OCI-LY7 (cell line): Measurements from ENCODE around the gene TCP1. TPM values are rescaled to one million over a fixed set of nuclear protein-coding genes. Genes with fewer than 3 reads are reported as not detected.

Source experiments
- BruUV-seq: library from RNA; stranded (reverse); fragments of 400-500 nt; replicated peaks from 2 replicates; lab custom pipeline; 2021; lab: Mats Ljungman, UMichigan
- CTCF ChIA-PET: fragments of 300-600 bp; sonication (Branson Sonifier 250); formaldehyde crosslinking; loops from one replicate; lab custom pipeline; 2022; ENCODE audit warnings: antibody characterized with exemption; ENCODE audit not compliant: unreplicated experiment; lab: Charles Lee
- POLR2A ChIA-PET: fragments of 300-600 bp; sonication (Branson Sonifier 250); formaldehyde crosslinking; loops from one replicate; lab custom pipeline; 2022; ENCODE audit warnings: antibody characterized with exemption; lab: Charles Lee
- DNase-seq: peaks from one replicate; pipeline ENCODE4 v3.0.0-alpha.2; 2015; ENCODE audit warnings: low spot score
- H2AFZ ChIP-seq: fragments of 200-600 bp; sonication (generic), shearing (Covaris generic); 2 replicates; pipeline ENCODE4 v1.6.1; 2014; ENCODE audit warnings: mild to moderate bottlenecking, antibody characterized with exemption, low read length, moderate library complexity
- H3K27ac ChIP-seq: fragments of 200-600 bp; sonication (generic); 2 replicates; pipeline ENCODE4 v1.5.1; 2014; ENCODE audit warnings: mixed run types, low read depth, mild to moderate bottlenecking, moderate library complexity, low read length, inconsistent platforms; ENCODE audit not compliant: poor library complexity, severe bottlenecking
- H3K36me3 ChIP-seq: fragments of 200-600 bp; sonication (generic); 2 replicates; pipeline ENCODE4 v1.6.1; 2014; ENCODE audit warnings: mild to moderate bottlenecking, antibody characterized with exemption, low read length, moderate library complexity, mixed read lengths; ENCODE audit not compliant: insufficient read depth
- H3K4me1 ChIP-seq: fragments of 200-600 bp; sonication (generic); 2 replicates; pipeline ENCODE4 v1.5.1; 2014; ENCODE audit warnings: mild to moderate bottlenecking, low read length; ENCODE audit not compliant: insufficient read depth, poor library complexity, severe bottlenecking
- H3K4me2 ChIP-seq: fragments of 200-600 bp; sonication (generic); 2 replicates; pipeline ENCODE4 v1.6.1; 2014; ENCODE audit warnings: mild to moderate bottlenecking, low read length
- H3K4me3 ChIP-seq: fragments of 200-600 bp; sonication (generic); 2 replicates; pipeline ENCODE4 v1.5.1; 2014; ENCODE audit warnings: mild to moderate bottlenecking, low read depth, low read length; ENCODE audit not compliant: poor library complexity, severe bottlenecking
- H3K79me2 ChIP-seq: fragments of 200-600 bp; sonication (generic); 2 replicates; pipeline ENCODE4 v1.6.1; 2016; ENCODE audit warnings: low read depth, mild to moderate bottlenecking, low read length, moderate library complexity, mixed read lengths; ENCODE audit not compliant: insufficient read depth
- H3K9me2 ChIP-seq: fragments of 200-600 bp; sonication (generic); 2 replicates; pipeline ENCODE4 v1.6.1; 2016; ENCODE audit warnings: mild to moderate bottlenecking, low read length, mixed read lengths; ENCODE audit not compliant: insufficient read depth
- H3K9me3 ChIP-seq: fragments of 200-600 bp; sonication (generic); 2 replicates; pipeline ENCODE4 v1.6.1; 2014; ENCODE audit warnings: mild to moderate bottlenecking, mixed run types, low read length, mixed read lengths
- H4K20me1 ChIP-seq: fragments of 200-600 bp; sonication (generic); 2 replicates; pipeline ENCODE4 v1.6.1; 2014; ENCODE audit warnings: mild to moderate bottlenecking, antibody characterized with exemption, low read length, moderate library complexity, mixed read lengths; ENCODE audit not compliant: insufficient read depth
- CTCF ChIP-seq: fragments of 200-600 bp; sonication (generic); conservative IDR thresholded peaks from 2 replicates; pipeline ENCODE4 v1.5.1; 2014; ENCODE audit warnings: mild to moderate bottlenecking, antibody characterized with exemption, low read length, moderate library complexity, mixed read lengths
- EZH2phosphoT487 ChIP-seq: fragments of 200-600 bp; sonication (generic); IDR thresholded peaks from 2 replicates; pipeline ENCODE4 v1.6.1; 2018; ENCODE audit warnings: low read depth, borderline replicate concordance, mild to moderate bottlenecking, mixed run types, antibody characterized with exemption, low read length, moderate library complexity, mixed read lengths
- intact Hi-C: fragments of 100-400 bp; cut with micrococcal nuclease; formaldehyde crosslinking; loops from one replicate; pipeline ENCODE4 v1.10.0; 2022; ENCODE audit not compliant: unreplicated experiment
- total RNA-seq, 2 experiments: library from RNA; depleted of rRNA in 1 of 2; stranded (reverse); fragments of >200 nt in 1 of 2; shearing (Covaris generic) in 1 of 2; gene quantifications; 2 replicates each; pipeline ENCODE4 v1.2.3, GENCODE V29; 2014 to 2022

Gene TCP1
- total RNA-seq, 2 experiments from 2014 or later, result 319 to 386 TPM

GRCh38 chr6:159769470-159769869, 19.9 kb downstream of the TCP1 start:
- Histone ChIP-seq H3K79me2 (no peaks in the 10 kb centered on the region), H3K27ac (no peak overlapping the region), H2AFZ (no peak overlapping the region), H3K4me3 (no peak overlapping the region), H3K4me1 (no peaks in the 10 kb centered on the region), H4K20me1 (no peaks in the 10 kb centered on the region; the same call in 1 of the 2 replicates), H3K9me2 (no peaks in the 10 kb centered on the region), H3K9me3 (no peaks in the 10 kb centered on the region), H3K36me3 (peaks cover 92% of the 10 kb centered on the region), H3K4me2 (no peak overlapping the region)
- intact Hi-C loops, result no loop called here
- TF ChIP-seq EZH2phosphoT487 (no peak), CTCF (no peak)
- ChIA-PET POLR2A (interaction anchor here (0.7 to 1.9 kb wide), 5 partner anchors 10 to 71 kb away, joined by 3 to 6 read pairs (median 5); no protein-coding TSS in a partner anchor), CTCF (interaction anchor here (1.7 kb wide), 1 partner anchor 8 kb away, joined by 5 read pairs; the partner anchor contains the start of gene ACAT2)
- DNase-seq, result no peak
- BruUV-seq, result no TSS peak

- CTCF ChIA-PET, result no interaction called here
- no peak overlapping the region for H2AFZ ChIP-seq
- no peaks in the 10 kb centered on the region for H3K9me2 ChIP-seq
- no TSS peak for BruUV-seq
- no peak overlapping the region for H3K27ac ChIP-seq
- H4K20me1 ChIP-seq, result no peaks in the 10 kb centered on the region; the same call in 1 of the 2 replicates
- peaks cover 79% of the 10 kb centered on the region for H3K36me3 ChIP-seq
- no peaks in the 10 kb centered on the region for H3K9me3 ChIP-seq
- POLR2A ChIA-PET, result interaction anchor here (0.5 kb wide), 1 partner anchor 85 kb away, joined by 3 read pairs; no protein-coding TSS in a partner anchor
- intact Hi-C loops, result no loop called here
- peaks cover 6% of the 10 kb centered on the region for H3K4me1 ChIP-seq
- DNase-seq, result no peak
- no peak overlapping the region for H3K4me2 ChIP-seq
- H3K79me2 ChIP-seq, result no peaks in the 10 kb centered on the region; the same call in 1 of the 2 replicates
- no peak for TF ChIP-seq EZH2phosphoT487
- no peak for TF ChIP-seq CTCF
- H3K4me3 ChIP-seq, result no peak overlapping the region
These were observed 22.5 kb downstream of the TCP1 start for GRCh38 chr6:159766906-159767305.

GRCh38 chr6:159762681-159763293, 26.6 kb downstream of the TCP1 start:
- Histone ChIP-seq H2AFZ (peak overlapping the region; percentile 35; the same call in 1 of the 2 replicates), H3K4me1 (peaks cover 15% of the 10 kb centered on the region), H3K9me2 (no peaks in the 10 kb centered on the region), H3K4me2 (peak overlapping the region; percentile 78), H3K36me3 (peaks cover 63% of the 10 kb centered on the region), H3K27ac (peak overlapping the region; percentile 81), H3K79me2 (no peaks in the 10 kb centered on the region; the same call in 1 of the 2 replicates), H3K4me3 (peak overlapping the region; percentile 71), H3K9me3 (no peaks in the 10 kb centered on the region), H4K20me1 (no peaks in the 10 kb centered on the region)
- BruUV-seq, result TSS peak; percentile 35
- ChIA-PET CTCF (no interaction called here), POLR2A (interaction anchor here (0.6 to 1.4 kb wide), 5 partner anchors 17 to 35 kb away, joined by 3 to 6 read pairs (median 3); partner anchors contain the start of genes MRPL18 and TCP1)
- DNase-seq, result peak; percentile 21
- no peak for TF ChIP-seq CTCF
- no peak for TF ChIP-seq EZH2phosphoT487
- intact Hi-C loops, result loop anchor here (1.0 kb wide), 2 partner anchors 27 to 35 kb away; partner anchors contain the start of genes TCP1 and WTAP
